ENCODE data around the gene FIGLA. TPM values are rescaled to one million over a fixed set of nuclear protein-coding genes. Genes with fewer than 3 reads are reported as not detected.
"Not testable (repeated sequence)": the region's sequence is repeated elsewhere in the genome, so short reads cannot be mapped to it uniquely, and the experiment has no call there.

FIGLA gene
- total and polyA plus RNA-seq, 8 donors = not detected

DNA sequence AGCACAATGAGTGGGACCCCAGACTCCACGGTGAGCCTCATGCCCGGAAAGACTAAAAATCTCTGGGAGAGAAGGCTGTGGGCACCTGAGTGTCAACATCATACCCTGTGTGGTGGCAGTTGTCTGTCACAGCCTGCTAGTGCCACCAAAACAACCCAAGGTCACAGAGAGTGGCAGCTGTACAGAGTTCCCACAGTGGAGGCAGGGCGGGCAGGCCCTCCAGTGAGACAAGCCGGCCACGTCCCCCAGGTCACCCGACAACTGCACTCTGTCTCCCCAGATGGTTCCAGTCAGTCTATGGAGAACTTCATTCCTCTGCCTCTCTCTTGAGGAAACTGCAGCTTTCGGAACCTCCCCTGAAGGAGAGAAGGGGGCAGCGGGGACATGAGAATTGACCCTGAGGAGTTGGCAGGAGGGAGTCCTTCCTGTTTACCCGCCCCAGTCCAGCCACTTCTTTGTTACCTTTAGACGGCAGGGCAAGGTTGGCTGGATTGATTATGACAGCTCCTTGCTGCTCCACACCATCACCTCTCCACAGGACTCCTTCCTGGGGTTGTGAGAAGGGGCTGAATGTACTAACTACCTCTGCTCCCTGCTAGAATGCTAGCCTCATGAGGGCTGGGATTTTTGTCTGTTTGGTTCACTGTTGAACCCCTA lies 11.3 kb upstream of the FIGLA start:
- peaks cover 0 to 10% of the 10 kb centered on the region in 2 donors for H3K9me3 ChIP-seq
- no peaks in the 10 kb centered on the region for H3K4me1 ChIP-seq
- no peak for ATAC-seq
- peaks cover 0 to 8% of the 10 kb centered on the region in 2 donors for H3K27me3 ChIP-seq
- TF ChIP-seq, protein P1, sequence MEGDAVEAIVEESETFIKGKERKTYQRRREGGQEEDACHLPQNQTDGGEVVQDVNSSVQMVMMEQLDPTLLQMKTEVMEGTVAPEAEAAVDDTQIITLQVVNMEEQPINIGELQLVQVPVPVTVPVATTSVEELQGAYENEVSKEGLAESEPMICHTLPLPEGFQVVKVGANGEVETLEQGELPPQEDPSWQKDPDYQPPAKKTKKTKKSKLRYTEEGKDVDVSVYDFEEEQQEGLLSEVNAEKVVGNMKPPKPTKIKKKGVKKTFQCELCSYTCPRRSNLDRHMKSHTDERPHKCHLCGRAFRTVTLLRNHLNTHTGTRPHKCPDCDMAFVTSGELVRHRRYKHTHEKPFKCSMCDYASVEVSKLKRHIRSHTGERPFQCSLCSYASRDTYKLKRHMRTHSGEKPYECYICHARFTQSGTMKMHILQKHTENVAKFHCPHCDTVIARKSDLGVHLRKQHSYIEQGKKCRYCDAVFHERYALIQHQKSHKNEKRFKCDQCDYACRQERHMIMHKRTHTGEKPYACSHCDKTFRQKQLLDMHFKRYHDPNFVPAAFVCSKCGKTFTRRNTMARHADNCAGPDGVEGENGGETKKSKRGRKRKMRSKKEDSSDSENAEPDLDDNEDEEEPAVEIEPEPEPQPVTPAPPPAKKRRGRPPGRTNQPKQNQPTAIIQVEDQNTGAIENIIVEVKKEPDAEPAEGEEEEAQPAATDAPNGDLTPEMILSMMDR (IDR thresholded peaks at IDR 0.05) = no peak
- no peak overlapping the region for H3K4me3 ChIP-seq
- no peak for DNase-seq
- H3K27ac ChIP-seq = no peak overlapping the region
- no peaks in the 10 kb centered on the region for H3K36me3 ChIP-seq
- intact Hi-C loops (cut with DNase I) = no loop called here

DNA sequence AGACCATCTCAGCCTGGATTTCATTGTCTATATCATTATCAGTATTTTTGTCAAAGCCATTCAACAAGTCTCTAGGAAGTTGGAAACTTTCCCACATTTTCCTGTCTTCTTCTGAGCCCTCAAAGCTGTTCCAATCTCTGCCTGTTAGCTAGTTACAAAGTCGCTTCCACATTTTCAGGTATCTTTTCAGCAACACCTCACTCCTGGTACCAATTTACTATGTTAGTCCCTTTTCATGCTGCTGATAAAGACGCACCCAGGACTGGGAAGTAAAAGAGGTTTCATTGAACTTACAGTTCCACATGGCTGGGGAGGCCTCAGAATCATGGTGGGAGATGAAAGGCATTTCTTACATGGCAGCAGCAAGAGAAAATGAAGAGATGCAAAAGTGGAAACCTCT lies 9.3 kb upstream of the FIGLA start:
- Histone ChIP-seq H3K27ac (no peak overlapping the region), H3K27me3 (no peaks in the 10 kb centered on the region), H3K9me3 (peaks cover 0 to 10% of the 10 kb centered on the region in 2 donors), H3K36me3 (no peaks in the 10 kb centered on the region), H3K4me1 (no peaks in the 10 kb centered on the region), H3K4me3 (no peak overlapping the region)
- TF ChIP-seq, protein P1 (IDR thresholded peaks at IDR 0.05) = no peak
- no peak for DNase-seq
- intact Hi-C loops (cut with DNase I) = loop anchor here in 1 of 2 donors (10.0 kb wide), 1 partner anchor 145 kb away; no protein-coding TSS in a partner anchor
- ATAC-seq = no peak

DNA sequence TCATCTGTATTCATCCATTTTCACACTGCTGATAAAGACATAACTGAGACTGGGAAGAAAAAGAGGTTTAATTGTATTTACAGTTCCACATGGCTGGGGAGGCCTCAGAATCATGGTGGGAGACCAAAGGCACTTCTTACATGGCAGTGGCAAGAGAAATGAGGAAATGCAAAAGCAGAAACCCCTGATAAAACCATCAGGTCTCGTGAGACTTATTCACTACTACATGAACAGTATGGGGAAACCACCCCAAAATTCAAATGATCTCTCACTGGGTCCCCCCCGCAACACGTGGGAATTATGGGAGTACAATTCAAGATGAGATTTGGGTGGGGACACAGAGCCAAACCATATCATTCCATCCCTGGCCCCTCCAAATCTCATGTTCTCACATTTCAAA lies 7.6 kb upstream of the FIGLA start:
- H3K36me3 ChIP-seq, ATAC-seq, H3K4me1 ChIP-seq, H3K4me3 ChIP-seq, H3K27me3 ChIP-seq, H3K27ac ChIP-seq, DNase-seq: not testable (repeated sequence)
- intact Hi-C loops (cut with DNase I) = loop anchor here in 1 of 2 donors (10.0 kb wide), 1 partner anchor 147 kb away; no protein-coding TSS in a partner anchor
- H3K9me3 ChIP-seq = peaks cover 0 to 10% of the 10 kb centered on the region in 2 donors

DNA sequence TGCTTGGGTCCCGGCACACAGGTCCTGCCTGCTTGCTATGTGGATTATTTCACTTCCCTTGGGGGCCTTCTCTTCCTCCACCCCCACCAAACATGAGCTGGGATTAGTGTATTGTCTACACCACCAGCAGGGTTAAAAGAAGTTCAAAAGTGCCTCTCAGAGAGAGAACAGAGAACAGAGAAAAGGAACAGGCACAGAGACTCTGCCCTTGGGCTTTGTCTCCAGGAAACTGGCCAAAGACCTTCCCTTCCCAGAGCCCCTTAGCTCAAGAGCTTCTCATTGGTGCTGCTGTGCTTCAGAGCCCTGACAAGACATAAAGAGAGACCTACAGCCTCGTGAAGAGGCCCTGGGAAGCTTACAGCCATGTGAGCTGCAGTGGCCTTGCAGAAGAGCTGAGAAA lies 7.1 kb upstream of the FIGLA start:
- H3K4me1 ChIP-seq = peaks cover 0 to 9% of the 10 kb centered on the region in 2 donors
- ATAC-seq (no peak), DNase-seq (no peak)
- no peak overlapping the region for H3K27ac ChIP-seq
- peaks cover 0 to 10% of the 10 kb centered on the region in 2 donors for H3K9me3 ChIP-seq
- H3K27me3 ChIP-seq = no peaks in the 10 kb centered on the region
- TF ChIP-seq, protein P1 (IDR thresholded peaks at IDR 0.05) = no peak
- no peak overlapping the region for H3K4me3 ChIP-seq
- intact Hi-C loops (cut with DNase I) = loop anchor here in 1 of 2 donors (10.0 kb wide), 1 partner anchor 147 kb away; no protein-coding TSS in a partner anchor
- H3K36me3 ChIP-seq = no peaks in the 10 kb centered on the region

DNA sequence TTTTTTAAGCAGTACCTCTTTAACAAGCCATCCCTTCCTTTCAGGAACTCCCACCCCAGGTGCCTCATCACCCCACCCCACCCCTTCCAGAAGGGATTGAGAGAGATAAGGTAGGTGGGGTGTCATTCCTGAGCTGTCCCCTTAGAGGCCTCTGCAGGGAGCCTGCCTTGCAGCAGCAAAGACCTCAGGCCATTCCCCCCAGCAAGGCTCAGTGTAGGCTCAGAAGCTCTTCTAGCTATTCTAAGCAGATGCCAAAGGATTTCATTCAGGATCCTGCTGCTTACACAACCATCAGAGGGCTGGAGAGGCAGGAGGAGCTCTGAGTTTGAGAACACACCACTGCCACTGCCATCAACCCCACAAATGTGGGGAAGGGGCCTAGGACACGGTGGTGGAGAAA lies 5.8 kb upstream of the FIGLA start:
- peaks cover 0 to 9% of the 10 kb centered on the region in 2 donors for H3K4me1 ChIP-seq
- H3K27ac ChIP-seq = no peak overlapping the region
- no peak for ATAC-seq
- no peak for DNase-seq
- peaks cover 7 to 9% of the 10 kb centered on the region in 2 donors for H3K27me3 ChIP-seq
- H3K36me3 ChIP-seq = no peaks in the 10 kb centered on the region
- peaks cover 0 to 10% of the 10 kb centered on the region in 2 donors for H3K9me3 ChIP-seq
- intact Hi-C loops (cut with DNase I) = loop anchor here in 1 of 2 donors (10.0 kb wide), 1 partner anchor 149 kb away; no protein-coding TSS in a partner anchor
- no peak overlapping the region for H3K4me3 ChIP-seq
- TF ChIP-seq, protein P1 (IDR thresholded peaks at IDR 0.05) = no peak
